A549 (cell line): ENCODE measurements around the gene MT1B. TPM values are rescaled to one million over a fixed set of nuclear protein-coding genes. Genes with fewer than 3 reads are reported as not detected.

ENCODE experiments used
- ATAC-seq, 2 experiments: fragments of 200-7000 bp in 1 of 2; fragments of >200 bp in 1 of 2; cut with Nextera tagmentation in 1 of 2; cut with Tn5 transposase in 1 of 2; 3 replicates each; pipeline versions ENCODE4 v1.8.0 to v1.9.1; 2018 to 2020; ENCODE audit warnings: mild to moderate bottlenecking in 1 of 2, moderate library complexity in 1 of 2
- CTCF ChIA-PET: fragments of 300-600 bp; sonication (Branson Sonifier 250); formaldehyde crosslinking; extraction: SDS; loops from one replicate; lab custom pipeline; 2021; ENCODE audit warnings: antibody characterized with exemption, inconsistent platforms; lab: Yijun Ruan, JAX
- POLR2A ChIA-PET: fragments of 350-600 bp; formaldehyde crosslinking; extraction: SDS; loops from one replicate; lab custom pipeline; 2021; ENCODE audit warnings: antibody characterized with exemption, inconsistent platforms; lab: Yijun Ruan, JAX
- DNase-seq, 2 experiments: peaks; one replicate each; pipeline versions ENCODE4 v3.0.0 to v3.0.0-alpha.2; 2011 to 2016; ENCODE audit warnings: low read depth in 1 of 2, low spot score in 1 of 2
- FAIRE-seq: peaks from 2 replicates; lab custom pipeline; 2011; peaks lifted over from hg19 to GRCh38; lab: Jason Lieb, UNC
- H3K27ac ChIP-seq, 2 experiments: fragments of >200 bp; sonication (Bioruptor Twin); formaldehyde crosslinking; 3 replicates each; pipeline ENCODE4 v1.5.1; 2016 to 2017
- H3K4me1 ChIP-seq: fragments of >200 bp; sonication (Bioruptor Twin); formaldehyde crosslinking; 3 replicates; pipeline ENCODE4 v1.6.1; 2016
- H3K4me2 ChIP-seq: fragments of >200 bp; sonication (Bioruptor Twin); formaldehyde crosslinking; 3 replicates; pipeline ENCODE4 v1.6.1; 2016
- H3K4me3 ChIP-seq: fragments of >200 bp; sonication (Bioruptor Twin); formaldehyde crosslinking; 3 replicates; pipeline ENCODE4 v1.5.1; 2016
- H3K9me3 ChIP-seq: fragments of >200 bp; sonication (Bioruptor Twin); formaldehyde crosslinking; 3 replicates; pipeline ENCODE4 v1.6.1; 2016
- BCL3 ChIP-seq: fragments of >200 bp; sonication (Bioruptor Twin); formaldehyde crosslinking; IDR thresholded peaks from 3 replicates; pipeline ENCODE4 v1.6.1; 2016
- BHLHE40 ChIP-seq: IDR thresholded peaks from 2 replicates; pipeline ENCODE4 v1.6.1; 2012; ENCODE audit warnings: low read depth, low read length, inconsistent platforms
- CBX2 ChIP-seq: fragments of 200-600 bp; sonication (generic); IDR thresholded peaks from 2 replicates; pipeline ENCODE4 v1.6.1; 2016; ENCODE audit warnings: low read depth, mild to moderate bottlenecking, borderline replicate concordance
- CHD2 ChIP-seq: fragments of 150-350 bp; IDR thresholded peaks from 2 replicates; pipeline ENCODE4 v1.6.1; 2014; ENCODE audit warnings: low read length; ENCODE audit not compliant: partially characterized antibody
- E2F6 ChIP-seq: IDR thresholded peaks from 2 replicates; pipeline ENCODE4 v1.6.1; 2012; ENCODE audit warnings: low read depth, borderline replicate concordance
- EHF ChIP-seq: fragments of 250-450 bp; sonication (Bioruptor Pico); IDR thresholded peaks from 2 replicates; pipeline ENCODE4 v1.5.0; 2020; ENCODE audit warnings: mild to moderate bottlenecking
- EP300 ChIP-seq, 2 experiments: fragments of >200 bp; sonication (Bioruptor Twin); formaldehyde crosslinking; IDR thresholded peaks; 2 replicates in 1 of 2; 3 replicates in 1 of 2; pipeline ENCODE4 v1.6.1; 2016 to 2017
- ESRRA ChIP-seq: fragments of 150-350 bp; IDR thresholded peaks from 2 replicates; pipeline ENCODE4 v1.6.1; 2014; ENCODE audit warnings: mild to moderate bottlenecking, low read length, borderline replicate concordance
- FOXS1 ChIP-seq: fragments of 250-450 bp; sonication (Bioruptor Pico); IDR thresholded peaks from 2 replicates; pipeline ENCODE4 v1.5.0; 2020; ENCODE audit warnings: mild to moderate bottlenecking, moderate library complexity
- HDAC2 ChIP-seq: fragments of 200-600 bp; sonication (generic); IDR thresholded peaks from 2 replicates; pipeline ENCODE4 v1.6.1; 2016
- HEYL ChIP-seq: fragments of 250-450 bp; sonication (Bioruptor Pico); IDR thresholded peaks from 2 replicates; pipeline ENCODE4 v1.8.0; 2021; ENCODE audit warnings: mild to moderate bottlenecking, moderate library complexity
- HMGXB4 ChIP-seq: fragments of 250-450 bp; sonication (Bioruptor Pico); IDR thresholded peaks from 2 replicates; pipeline ENCODE4 v1.5.0; 2021; ENCODE audit warnings: mild to moderate bottlenecking, moderate library complexity, borderline replicate concordance
- HOXA7 ChIP-seq: fragments of 250-450 bp; sonication (Bioruptor Pico); IDR thresholded peaks from 2 replicates; pipeline ENCODE4 v1.5.0; 2020; ENCODE audit warnings: mild to moderate bottlenecking, moderate library complexity
- HOXB5 ChIP-seq: fragments of 250-450 bp; sonication (Bioruptor Pico); IDR thresholded peaks from 2 replicates; pipeline ENCODE4 v1.5.0; 2020; ENCODE audit warnings: mild to moderate bottlenecking, moderate library complexity
- JUNB ChIP-seq: fragments of >200 bp; sonication (Bioruptor Twin); formaldehyde crosslinking; IDR thresholded peaks from 2 replicates; pipeline ENCODE4 v1.6.1; 2016
- KDM5A ChIP-seq: fragments of 200-600 bp; sonication (generic); IDR thresholded peaks from 2 replicates; pipeline ENCODE4 v1.6.1; 2016; ENCODE audit warnings: antibody characterized with exemption, mild to moderate bottlenecking
- MAFK ChIP-seq: fragments of 450-650 bp; IDR thresholded peaks from 2 replicates; pipeline ENCODE4 v1.6.1; 2014; ENCODE audit not compliant: partially characterized antibody
- MAZ ChIP-seq: fragments of 150-350 bp; IDR thresholded peaks from 2 replicates; pipeline ENCODE4 v1.6.1; 2014; ENCODE audit warnings: antibody characterized with exemption, low read depth, low read length, borderline replicate concordance
- NPAS2 ChIP-seq: fragments of 250-450 bp; sonication (Bioruptor Pico); IDR thresholded peaks from 2 replicates; pipeline ENCODE4 v1.8.0; 2022; ENCODE audit warnings: mild to moderate bottlenecking, moderate library complexity, borderline replicate concordance
- RARB ChIP-seq: fragments of 250-450 bp; sonication (Bioruptor Pico); IDR thresholded peaks from 2 replicates; pipeline ENCODE4 v1.8.0; 2021; ENCODE audit warnings: mild to moderate bottlenecking, moderate library complexity
- RCOR1 ChIP-seq: fragments of 150-350 bp; IDR thresholded peaks from 2 replicates; pipeline ENCODE4 v1.6.1; 2014; ENCODE audit warnings: antibody characterized with exemption, low read length, low read depth
- SMC3 ChIP-seq: fragments of >200 bp; sonication (Bioruptor Twin); formaldehyde crosslinking; IDR thresholded peaks from 3 replicates; pipeline ENCODE4 v1.6.1; 2018; ENCODE audit warnings: inconsistent platforms
- SREBF2 ChIP-seq: fragments of 450-650 bp; IDR thresholded peaks from 2 replicates; pipeline ENCODE4 v1.6.1; 2014; ENCODE audit warnings: mild to moderate bottlenecking, moderate library complexity
- TFCP2L1 ChIP-seq: fragments of 250-450 bp; sonication (Bioruptor Pico); IDR thresholded peaks from 2 replicates; pipeline ENCODE4 v1.5.0; 2021; ENCODE audit warnings: mild to moderate bottlenecking
- TP53 ChIP-seq: fragments of 250-450 bp; sonication (Bioruptor Pico); IDR thresholded peaks from 2 replicates; pipeline ENCODE4 v1.5.0; 2021; ENCODE audit warnings: mild to moderate bottlenecking, moderate library complexity
- USF2 ChIP-seq: fragments of 450-650 bp; IDR thresholded peaks from 2 replicates; pipeline ENCODE4 v1.6.1; 2014; ENCODE audit warnings: antibody characterized with exemption
- ZC3H11A ChIP-seq: fragments of 450-650 bp; IDR thresholded peaks from 2 replicates; pipeline ENCODE4 v1.6.1; 2014; ENCODE audit warnings: antibody characterized with exemption, mild to moderate bottlenecking
- ZSCAN20 ChIP-seq: fragments of 250-450 bp; sonication (Bioruptor Pico); IDR thresholded peaks from 2 replicates; pipeline ENCODE4 v1.8.0; 2022; ENCODE audit warnings: mild to moderate bottlenecking, moderate library complexity
- WGBS: methylation state at CpG from one replicate; pipeline ENCODE4 v1.1.6; 2017; ENCODE audit errors: missing lambda C conversion rate; 5-methylcytosine and 5-hydroxymethylcytosine counted together
- polyA plus RNA-seq, 4 experiments: library from polyadenylated mRNA; depleted of rRNA in 3 of 4; stranded (reverse); fragments of >200 nt; fragmentation: RNase III in 1 of 4; extraction: RNeasy Plus Mini Kit Qiagen cat#74134 plus additional on column Dnase treatment in 1 of 4; gene quantifications; 2 replicates in 3 of 4; 3 replicates in 1 of 4; pipeline ENCODE4 v1.2.3, GENCODE V29; 2011 to 2017

Gene MT1B
- polyA plus RNA-seq, 2 of the 4 experiments (the other 2 are of a cell fraction): not detected

GRCh38 chr16:56675685-56676210 is 24.1 kb downstream of the MT1B start:
- no peak for DNase-seq
- 92% methylated on average over 24 of the region's 32 CpGs for WGBS
- CTCF ChIA-PET: interaction anchor here (0.7 to 4.3 kb wide), 4 partner anchors 10 to 72 kb away, joined by 3 to 33 read pairs (median 4); no protein-coding TSS in a partner anchor
- Histone ChIP-seq H3K4me2 (no peak overlapping the region), H3K4me3 (no peak overlapping the region), H3K4me1 (no peaks in the 10 kb centered on the region), H3K9me3 (no peaks in the 10 kb centered on the region)
- TF ChIP-seq TFCP2L1 (no peak), CHD2 (no peak), HOXB5 (CRISPR knock-in tag) (no peak), HEYL (CRISPR knock-in tag) (no peak), RCOR1 (no peak), HDAC2 (no peak), JUNB (no peak), MAFK (no peak), NPAS2 (no peak), EP300 (IDR thresholded peaks at IDR 0.05) (no peak), EHF (CRISPR knock-in tag) (no peak), RARB (CRISPR knock-in tag) (no peak), BHLHE40 (no peak)
- TF ChIP-seq, all 56 proteins: peak for 0
- ATAC-seq: no peak
- POLR2A ChIA-PET: no interaction called here
- FAIRE-seq: no peak
- H3K27ac ChIP-seq: no peak overlapping the region

GRCh38 chr16:56677474-56677873 is 25.8 kb downstream of the MT1B start:
- H3K4me1 ChIP-seq: peaks cover 4% of the 10 kb centered on the region; the same call in 1 of the 3 replicates
- 57% methylated on average over 3 of the region's 3 CpGs for WGBS
- ChIA-PET CTCF (interaction anchor here (0.8 to 4.3 kb wide), 6 partner anchors 15 to 163 kb away, joined by 3 to 33 read pairs (median 9); no protein-coding TSS in a partner anchor), POLR2A (interaction anchor here (0.9 kb wide), 1 partner anchor 20 kb away, joined by 4 read pairs; the partner anchor contains the start of gene MT1F)
- no peak overlapping the region for H3K4me2 ChIP-seq
- DNase-seq (no peak), FAIRE-seq (no peak), ATAC-seq (no peak)
- no peaks in the 10 kb centered on the region for H3K9me3 ChIP-seq
- no peak overlapping the region for H3K4me3 ChIP-seq
- TF ChIP-seq TP53 (CRISPR knock-in tag) (no peak), ZC3H11A (no peak), KDM5A (no peak), JUNB (no peak), FOXS1 (CRISPR knock-in tag) (no peak), USF2 (no peak), MAZ (no peak), RCOR1 (no peak), CBX2 (no peak), SMC3 (no peak), HMGXB4 (no peak), HOXB5 (CRISPR knock-in tag) (no peak), HOXA7 (CRISPR knock-in tag) (no peak), E2F6 (no peak), SREBF2 (no peak), ZSCAN20 (CRISPR knock-in tag) (no peak), MAFK (no peak), BCL3 (no peak), ESRRA (no peak)
- H3K27ac ChIP-seq: no peak overlapping the region
